Cardiac fibroblast (primary cell): Measurements from ENCODE around the gene PRPS1.
"Not testable (repeated sequence)": the region's sequence is repeated elsewhere in the genome, so short reads cannot be mapped to it uniquely, and the experiment has no call there.

Source experiments
- DNase-seq, 2 donors: peaks; one replicate each; pipeline versions ENCODE4 v3.0.0 to v3.0.0-alpha.2; 2010; ENCODE audit warnings: low read depth in 2 of 2
- H3K4me3 ChIP-seq, 2 donors: replicated peaks in 1 of 2; 1 replicate in 1 of 2; 2 replicates in 1 of 2; pipeline ENCODE4 v1.5.1; 2011; ENCODE audit warnings: low read depth in 2 of 2, low read length in 2 of 2, mild to moderate bottlenecking in 2 of 2, moderate library complexity in 1 of 2
- TF ChIP-seq, protein P1 (sequence below): IDR thresholded peaks from one replicate; pipeline ENCODE4 v1.5.1; 2011; ENCODE audit warnings: low read depth, mild to moderate bottlenecking, low read length, inconsistent platforms

The PRPS1 gene

DNA sequence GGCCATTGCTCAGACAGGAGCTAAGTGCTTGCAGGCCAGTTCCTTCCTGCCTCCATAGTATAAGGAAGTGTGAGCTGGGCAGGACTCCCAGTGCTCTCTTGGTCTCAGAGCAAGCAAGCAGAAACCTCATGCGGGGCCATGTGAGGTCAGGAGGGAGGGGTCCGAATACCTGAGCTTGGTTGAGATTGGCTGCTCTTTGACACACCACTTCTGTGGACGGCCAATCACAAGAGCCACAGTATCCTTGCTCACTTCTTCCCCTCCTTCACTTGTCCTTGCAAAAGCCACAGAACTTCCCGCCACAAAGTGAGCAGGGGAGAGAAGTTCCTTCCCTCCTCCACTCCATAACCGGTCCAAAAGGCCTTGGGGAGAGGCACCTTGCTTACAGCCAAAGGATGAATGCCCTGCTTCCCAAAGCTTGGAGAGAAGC lies 56.7 kb downstream of the PRPS1 start:
- TF ChIP-seq, protein P1, sequence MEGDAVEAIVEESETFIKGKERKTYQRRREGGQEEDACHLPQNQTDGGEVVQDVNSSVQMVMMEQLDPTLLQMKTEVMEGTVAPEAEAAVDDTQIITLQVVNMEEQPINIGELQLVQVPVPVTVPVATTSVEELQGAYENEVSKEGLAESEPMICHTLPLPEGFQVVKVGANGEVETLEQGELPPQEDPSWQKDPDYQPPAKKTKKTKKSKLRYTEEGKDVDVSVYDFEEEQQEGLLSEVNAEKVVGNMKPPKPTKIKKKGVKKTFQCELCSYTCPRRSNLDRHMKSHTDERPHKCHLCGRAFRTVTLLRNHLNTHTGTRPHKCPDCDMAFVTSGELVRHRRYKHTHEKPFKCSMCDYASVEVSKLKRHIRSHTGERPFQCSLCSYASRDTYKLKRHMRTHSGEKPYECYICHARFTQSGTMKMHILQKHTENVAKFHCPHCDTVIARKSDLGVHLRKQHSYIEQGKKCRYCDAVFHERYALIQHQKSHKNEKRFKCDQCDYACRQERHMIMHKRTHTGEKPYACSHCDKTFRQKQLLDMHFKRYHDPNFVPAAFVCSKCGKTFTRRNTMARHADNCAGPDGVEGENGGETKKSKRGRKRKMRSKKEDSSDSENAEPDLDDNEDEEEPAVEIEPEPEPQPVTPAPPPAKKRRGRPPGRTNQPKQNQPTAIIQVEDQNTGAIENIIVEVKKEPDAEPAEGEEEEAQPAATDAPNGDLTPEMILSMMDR, result no peak

DNA sequence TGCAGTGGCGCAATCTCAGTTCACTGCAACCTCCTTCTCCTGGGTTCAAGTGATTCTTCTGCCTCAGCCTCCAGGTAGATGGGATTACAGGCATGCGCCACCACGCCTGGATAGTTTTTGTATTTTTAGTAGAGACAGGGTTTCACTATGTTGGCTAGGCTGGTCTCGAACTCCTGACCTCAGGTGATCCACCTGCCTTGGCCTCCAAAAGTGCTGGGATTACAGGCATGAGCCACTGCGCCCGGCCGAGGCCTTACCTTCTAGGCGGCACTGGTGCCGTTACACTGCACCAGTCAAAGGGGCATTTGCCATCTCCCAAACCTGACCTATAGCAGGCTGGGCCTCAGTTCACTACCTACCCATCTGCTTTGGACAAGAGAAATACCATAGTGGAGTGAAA lies 57.3 kb downstream of the PRPS1 start:
- not testable (repeated sequence) for DNase-seq, H3K4me3 ChIP-seq

More for the DNA sequence above, 56.7 kb downstream of the PRPS1 start:
- DNase-seq, result peak; percentile 81 to 90
- H3K4me3 ChIP-seq, result no peak overlapping the region

DNA sequence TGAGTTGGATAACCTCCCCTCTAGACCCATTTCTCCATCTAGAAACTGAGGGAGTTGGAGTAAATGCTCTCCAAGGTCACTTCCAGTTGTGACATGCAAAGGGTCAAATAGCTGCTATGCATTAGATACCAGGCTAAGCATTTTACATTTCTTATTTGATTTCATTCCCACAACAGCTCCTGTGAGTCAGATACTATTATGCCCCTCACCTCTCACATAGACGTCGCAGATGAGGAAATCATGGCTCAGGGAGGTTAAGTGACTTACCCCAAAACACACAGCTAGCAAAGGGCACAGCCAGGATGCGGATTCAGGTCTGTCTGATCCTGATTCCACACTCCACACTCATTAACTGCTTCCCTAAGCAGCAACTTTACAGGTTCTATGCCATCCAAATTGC lies 57.7 kb downstream of the PRPS1 start:
- TF ChIP-seq, protein P1, result no peak
- no peak for DNase-seq
- H3K4me3 ChIP-seq, result no peak overlapping the region

DNA sequence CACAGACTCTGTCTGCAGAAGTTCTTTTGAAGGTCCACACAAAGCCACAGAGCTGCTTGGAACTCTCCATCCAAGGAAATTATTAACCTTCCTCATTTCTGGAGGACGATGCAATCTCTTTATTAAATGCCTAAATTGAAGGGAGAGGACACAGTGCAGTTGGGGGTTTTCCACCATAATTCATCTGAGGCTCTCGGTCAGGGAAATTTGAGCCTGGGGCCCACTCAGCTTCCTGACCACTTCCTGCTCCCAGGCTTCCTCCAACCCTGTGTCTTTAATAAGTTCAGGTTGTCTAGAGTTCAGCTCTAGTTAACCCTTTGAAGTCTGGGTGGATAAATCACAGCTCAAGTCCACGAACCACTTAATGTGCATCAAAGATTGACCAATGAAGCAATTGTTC lies 58.5 kb downstream of the PRPS1 start:
- no peak overlapping the region for H3K4me3 ChIP-seq
- TF ChIP-seq, protein P1, result no peak
- DNase-seq, result no peak

DNA sequence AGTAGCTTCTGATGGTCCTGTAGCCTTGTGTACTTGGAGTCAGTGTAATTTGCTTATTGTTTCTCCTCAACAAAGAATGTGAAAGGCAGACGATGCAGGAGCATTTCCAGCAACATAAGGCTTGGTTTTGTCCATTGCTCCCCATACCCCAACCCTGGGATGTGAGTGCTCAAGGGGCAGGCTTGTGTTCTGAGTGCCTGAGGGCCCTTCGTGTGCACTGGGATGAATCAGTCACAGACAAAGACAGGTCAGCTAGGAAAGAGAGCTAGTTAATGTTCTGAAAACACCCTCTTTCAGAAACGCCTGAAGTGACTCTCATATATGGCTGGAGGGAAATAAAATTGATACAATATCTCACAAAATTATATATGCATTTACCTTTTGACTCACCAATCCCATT lies 59.1 kb downstream of the PRPS1 start:
- DNase-seq, result no peak
- no peak overlapping the region for H3K4me3 ChIP-seq
- TF ChIP-seq, protein P1, result no peak

DNA sequence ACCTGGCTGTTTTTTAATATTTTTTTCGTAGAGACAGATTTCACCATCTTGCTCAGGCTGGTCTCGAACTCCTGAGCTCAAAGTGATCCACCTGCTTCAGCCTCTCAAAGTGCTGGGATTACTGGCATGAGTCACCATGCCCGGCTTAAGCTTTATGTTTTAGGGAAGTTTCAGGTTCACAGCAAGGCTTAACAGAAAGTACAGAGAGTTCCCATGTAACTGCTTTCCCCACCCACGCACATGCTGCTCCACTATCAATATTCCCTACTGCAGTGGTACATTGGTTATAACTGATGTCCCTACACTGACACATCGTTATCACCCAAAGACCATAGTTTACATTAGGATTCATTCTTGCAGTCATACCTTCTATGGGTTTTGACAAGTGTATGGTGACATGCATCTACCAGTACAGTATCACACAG lies 62.7 kb downstream of the PRPS1 start:
- no peak for DNase-seq
- TF ChIP-seq, protein P1, result no peak

DNA sequence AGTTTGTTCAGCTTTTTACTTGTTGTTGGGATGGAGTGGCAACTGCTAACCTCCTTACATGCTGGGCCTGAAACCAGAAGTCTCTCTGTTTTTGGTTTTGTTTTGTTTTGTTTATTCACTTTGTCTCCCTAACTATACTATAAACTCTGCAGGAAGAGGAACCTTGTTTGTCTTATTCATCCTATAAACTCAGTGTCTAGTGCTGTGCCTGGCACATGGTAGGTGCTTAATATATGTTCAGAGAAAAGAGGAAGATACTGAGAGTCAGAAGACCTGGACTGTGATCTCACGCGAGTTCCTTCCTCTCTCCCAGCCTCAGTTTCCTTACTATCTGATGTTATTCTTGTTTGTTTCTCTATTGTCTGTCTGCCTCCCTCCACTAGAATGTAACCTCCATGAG lies 71.3 kb downstream of the PRPS1 start:
- no peak for DNase-seq
- no peak overlapping the region for H3K4me3 ChIP-seq
- TF ChIP-seq, protein P1, result no peak

More for the DNA sequence above, 62.7 kb downstream of the PRPS1 start:
- no peak overlapping the region for H3K4me3 ChIP-seq
